ENCODE results near the gene ELMOD1. TPM values are rescaled to one million over a fixed set of nuclear protein-coding genes. Genes with fewer than 3 reads are reported as not detected.

ELMOD1 gene
- 0.23 and 8.1 TPM in 2 replicates for total RNA-seq (ENCODE audit: low replicate concordance)

DNA sequence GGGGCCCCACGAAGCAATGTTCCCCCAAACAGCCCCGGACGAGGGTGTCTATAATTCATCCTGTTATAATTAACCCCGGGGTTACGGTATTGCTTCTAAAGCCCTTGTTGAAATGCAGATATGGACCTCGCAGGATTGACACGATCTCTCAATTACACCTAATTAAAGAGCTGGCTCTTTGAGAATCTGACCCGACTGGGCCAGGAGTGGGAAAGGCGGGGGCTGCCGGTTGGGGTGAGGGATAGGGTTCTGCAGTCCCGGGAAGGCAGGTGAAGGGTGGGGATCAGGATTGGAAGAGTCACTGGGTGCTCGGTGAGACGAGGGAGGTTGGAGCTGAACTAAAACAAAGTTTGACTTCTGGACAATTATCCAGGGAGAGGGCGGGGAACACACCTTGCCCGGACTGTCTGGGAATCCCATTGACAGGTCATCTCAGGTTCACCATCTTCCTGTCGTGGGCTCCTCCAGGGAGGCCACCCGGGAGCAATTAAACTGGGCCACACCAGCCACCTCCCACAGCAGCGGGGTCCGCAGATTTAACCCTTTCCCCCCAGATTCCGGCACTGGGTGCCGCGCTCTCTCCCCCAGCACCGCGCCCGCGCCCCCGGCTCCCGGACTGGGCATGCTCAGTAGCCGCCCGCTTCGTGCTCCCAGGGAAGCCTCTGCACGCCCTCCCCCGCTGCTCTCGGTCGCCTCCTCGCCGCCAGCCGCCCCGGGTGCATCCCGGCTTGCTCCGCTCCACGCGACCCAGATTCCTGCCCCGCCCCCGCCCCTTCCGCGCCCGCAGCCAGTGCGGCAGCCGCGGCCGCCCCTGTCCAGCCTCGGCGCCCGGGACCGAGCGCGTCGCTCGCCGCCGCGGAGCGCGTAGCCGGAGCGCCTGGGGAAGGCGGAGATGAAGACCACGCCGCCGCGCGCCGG is at the start of gene ELMOD1:
TSS of gene ELMOD1 (plus strand) at position 688 of the 918 bp plus-strand sequence. CDS start 27,043 bp downstream, outside the sequence.

DNA sequence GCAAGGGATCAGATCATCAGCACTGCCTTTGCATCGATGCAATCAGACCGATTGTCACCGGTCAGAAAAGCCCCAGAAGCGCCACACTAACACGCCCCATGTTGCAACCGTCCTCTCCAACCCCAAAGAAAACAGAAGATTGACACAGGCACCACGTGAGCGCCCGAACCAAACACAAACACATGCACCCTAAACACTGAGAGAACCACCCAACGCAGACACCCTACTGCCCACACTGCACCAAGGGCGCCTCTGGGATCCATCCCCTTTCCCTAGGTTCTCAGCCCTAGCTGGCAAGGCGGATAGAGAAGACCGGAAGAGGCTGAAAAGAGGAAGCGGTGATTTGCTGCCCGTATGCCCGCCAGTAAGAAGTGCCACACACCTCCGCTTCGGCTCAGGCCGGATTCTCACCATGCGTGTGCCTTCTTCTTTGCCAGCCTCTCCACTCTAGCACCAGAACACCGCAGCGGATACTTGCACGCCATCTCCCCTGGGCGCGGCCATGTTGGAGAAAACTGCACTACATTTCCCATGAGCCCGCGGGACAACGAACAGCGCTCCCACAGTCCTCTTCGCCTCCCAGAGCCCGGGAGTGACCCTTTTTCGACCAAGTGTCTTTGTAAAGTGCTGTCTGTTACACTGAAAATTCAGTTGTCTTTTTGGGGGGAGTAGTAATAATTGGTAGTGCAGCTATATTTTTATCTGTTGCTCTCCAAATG is 25.6 kb upstream of the ELMOD1 start, which contains the start of gene ALKBH8:
TSS of gene ALKBH8 (minus strand) at position 517 of the 719 bp plus-strand sequence. CDS start 4,842 bp downstream, outside the sequence.

GRCh38 chr11:107711861-107712755 is 121.2 kb downstream of the ELMOD1 start, which contains the start of gene SLN:
TSS of gene SLN (minus strand) at chr11:107712056.

Other genes starting within 250 kb of the ELMOD1 start
- gene CWF19L2, start 133.3 kb upstream of the ELMOD1 start, total RNA-seq (ENCODE audit: low replicate concordance), result 8.3 and 9.5 TPM in 2 replicates
- 4.9 and 8.6 TPM in 2 replicates for gene ALKBH8, start 25.4 kb upstream of the ELMOD1 start, total RNA-seq (ENCODE audit: low replicate concordance)
- gene SLN, start 120.9 kb downstream of the ELMOD1 start, total RNA-seq (ENCODE audit: low replicate concordance), result 8.6 TPM in 1 of 2 replicates, not detected in the other

Data from smooth muscle cell of the coronary artery (primary cell).